Measurements from ENCODE around the gene HNRNPM.

GRCh38 chr19:8452446-8453123 lies 7.8 kb downstream of the HNRNPM start:
- TF ChIP-seq, protein P1, sequence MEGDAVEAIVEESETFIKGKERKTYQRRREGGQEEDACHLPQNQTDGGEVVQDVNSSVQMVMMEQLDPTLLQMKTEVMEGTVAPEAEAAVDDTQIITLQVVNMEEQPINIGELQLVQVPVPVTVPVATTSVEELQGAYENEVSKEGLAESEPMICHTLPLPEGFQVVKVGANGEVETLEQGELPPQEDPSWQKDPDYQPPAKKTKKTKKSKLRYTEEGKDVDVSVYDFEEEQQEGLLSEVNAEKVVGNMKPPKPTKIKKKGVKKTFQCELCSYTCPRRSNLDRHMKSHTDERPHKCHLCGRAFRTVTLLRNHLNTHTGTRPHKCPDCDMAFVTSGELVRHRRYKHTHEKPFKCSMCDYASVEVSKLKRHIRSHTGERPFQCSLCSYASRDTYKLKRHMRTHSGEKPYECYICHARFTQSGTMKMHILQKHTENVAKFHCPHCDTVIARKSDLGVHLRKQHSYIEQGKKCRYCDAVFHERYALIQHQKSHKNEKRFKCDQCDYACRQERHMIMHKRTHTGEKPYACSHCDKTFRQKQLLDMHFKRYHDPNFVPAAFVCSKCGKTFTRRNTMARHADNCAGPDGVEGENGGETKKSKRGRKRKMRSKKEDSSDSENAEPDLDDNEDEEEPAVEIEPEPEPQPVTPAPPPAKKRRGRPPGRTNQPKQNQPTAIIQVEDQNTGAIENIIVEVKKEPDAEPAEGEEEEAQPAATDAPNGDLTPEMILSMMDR (conservative IDR thresholded peaks at IDR 0.05) = no peak
- no peak for TF ChIP-seq ZFX (IDR thresholded peaks at IDR 0.05)

Data from C4-2B (cell line).